ENCODE results near the gene NAV2.
A peak's percentile ranks its signal among the peaks of the same experiment; 100 is the strongest.

NAV2 gene

GRCh38 chr11:19977941-19978340, 265.3 kb downstream of the NAV2 start:
- TF ChIP-seq, protein P1, sequence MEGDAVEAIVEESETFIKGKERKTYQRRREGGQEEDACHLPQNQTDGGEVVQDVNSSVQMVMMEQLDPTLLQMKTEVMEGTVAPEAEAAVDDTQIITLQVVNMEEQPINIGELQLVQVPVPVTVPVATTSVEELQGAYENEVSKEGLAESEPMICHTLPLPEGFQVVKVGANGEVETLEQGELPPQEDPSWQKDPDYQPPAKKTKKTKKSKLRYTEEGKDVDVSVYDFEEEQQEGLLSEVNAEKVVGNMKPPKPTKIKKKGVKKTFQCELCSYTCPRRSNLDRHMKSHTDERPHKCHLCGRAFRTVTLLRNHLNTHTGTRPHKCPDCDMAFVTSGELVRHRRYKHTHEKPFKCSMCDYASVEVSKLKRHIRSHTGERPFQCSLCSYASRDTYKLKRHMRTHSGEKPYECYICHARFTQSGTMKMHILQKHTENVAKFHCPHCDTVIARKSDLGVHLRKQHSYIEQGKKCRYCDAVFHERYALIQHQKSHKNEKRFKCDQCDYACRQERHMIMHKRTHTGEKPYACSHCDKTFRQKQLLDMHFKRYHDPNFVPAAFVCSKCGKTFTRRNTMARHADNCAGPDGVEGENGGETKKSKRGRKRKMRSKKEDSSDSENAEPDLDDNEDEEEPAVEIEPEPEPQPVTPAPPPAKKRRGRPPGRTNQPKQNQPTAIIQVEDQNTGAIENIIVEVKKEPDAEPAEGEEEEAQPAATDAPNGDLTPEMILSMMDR (IDR thresholded peaks at IDR 0.05; ENCODE audit: low read depth, low read length, missing control alignments): no peak
- in situ Hi-C loops (cut with HindIII; ENCODE audit: low pct_ligation_motif_present, low sequenced_read_pairs): no loop called here

DNA sequence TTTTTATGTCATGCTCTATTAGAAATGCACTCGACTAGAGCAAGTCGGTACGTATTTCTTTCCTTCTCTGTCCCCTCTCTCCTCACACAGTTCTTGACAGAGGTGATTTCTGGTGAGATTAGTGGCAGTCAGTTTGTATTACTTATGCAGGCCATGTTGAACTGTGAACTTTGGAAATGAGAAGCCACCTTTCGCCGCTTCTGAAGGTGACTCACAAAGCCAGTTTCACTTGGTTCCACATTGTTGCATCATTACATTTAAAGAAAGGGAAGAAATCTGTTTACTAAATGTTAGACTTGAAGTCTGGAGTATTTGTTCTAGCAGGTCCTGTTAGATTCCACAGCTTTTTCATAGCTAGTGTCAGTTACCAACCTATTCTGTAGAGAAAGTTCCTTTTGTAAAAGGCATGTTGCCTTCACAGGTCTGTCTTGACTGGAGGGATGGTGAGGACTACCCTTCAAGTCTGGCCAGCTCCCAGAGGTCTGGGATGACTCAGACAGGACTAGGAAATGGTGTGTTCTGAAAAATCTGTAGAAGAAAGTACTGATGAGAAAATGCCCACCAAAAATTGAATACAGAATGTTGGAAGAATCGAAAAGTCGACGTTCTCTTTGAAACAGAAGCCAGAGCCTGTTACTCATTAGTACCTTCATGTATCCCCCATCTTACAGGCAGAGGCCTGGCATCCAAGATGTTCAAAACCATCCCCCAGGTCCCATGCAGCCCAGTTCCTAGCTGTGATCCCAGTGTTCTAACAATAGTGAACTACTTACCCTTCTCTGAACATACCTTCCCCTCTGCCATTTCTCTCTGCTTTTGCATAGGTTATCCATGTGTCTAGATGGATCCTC, 266.3 kb downstream of the NAV2 start:
- peak; percentile 84 for DNase-seq
- in situ Hi-C loops (cut with HindIII; ENCODE audit: low pct_ligation_motif_present, low sequenced_read_pairs): no loop called here
- peak overlapping the region; percentile 79 for H3K27ac ChIP-seq
- H3K4me3 ChIP-seq (ENCODE audit: low read depth, low read length): no peak overlapping the region
- no peaks in the 10 kb centered on the region for H3K36me3 ChIP-seq (replicated peaks)
- TF ChIP-seq, protein P1 (IDR thresholded peaks at IDR 0.05; ENCODE audit: low read depth, low read length, missing control alignments): no peak
- no peaks in the 10 kb centered on the region for H3K27me3 ChIP-seq (replicated peaks)

More at GRCh38 chr11:19977941-19978340, 265.3 kb downstream of the NAV2 start:
- DNase-seq: no peak
- Histone ChIP-seq H3K27me3 (replicated peaks) (no peaks in the 10 kb centered on the region), H3K4me3 (ENCODE audit: low read depth, low read length) (no peak overlapping the region), H3K36me3 (replicated peaks) (no peaks in the 10 kb centered on the region), H3K27ac (no peak overlapping the region)

GRCh38 chr11:19979519-19979845, 266.8 kb downstream of the NAV2 start:
- H3K27ac ChIP-seq: peak overlapping the region; percentile 79
- no peaks in the 10 kb centered on the region for H3K27me3 ChIP-seq (replicated peaks)
- no peak overlapping the region for H3K4me3 ChIP-seq (ENCODE audit: low read depth, low read length)
- DNase-seq: no peak
- in situ Hi-C loops (cut with HindIII; ENCODE audit: low pct_ligation_motif_present, low sequenced_read_pairs): no loop called here
- no peaks in the 10 kb centered on the region for H3K36me3 ChIP-seq (replicated peaks)
- TF ChIP-seq, protein P1 (IDR thresholded peaks at IDR 0.05; ENCODE audit: low read depth, low read length, missing control alignments): no peak

GRCh38 chr11:19980388-19980787, 267.8 kb downstream of the NAV2 start:
- in situ Hi-C loops (cut with HindIII; ENCODE audit: low pct_ligation_motif_present, low sequenced_read_pairs): no loop called here
- no peak overlapping the region for H3K4me3 ChIP-seq (ENCODE audit: low read depth, low read length)
- H3K36me3 ChIP-seq (replicated peaks): peaks cover 4% of the 10 kb centered on the region
- TF ChIP-seq, protein P1 (IDR thresholded peaks at IDR 0.05; ENCODE audit: low read depth, low read length, missing control alignments): no peak
- H3K27me3 ChIP-seq (replicated peaks): no peaks in the 10 kb centered on the region
- H3K27ac ChIP-seq: no peak overlapping the region
- no peak for DNase-seq

GRCh38 chr11:19980957-19981669, 268.5 kb downstream of the NAV2 start:
- peak; percentile 69 for DNase-seq
- TF ChIP-seq, protein P1 (IDR thresholded peaks at IDR 0.05; ENCODE audit: low read depth, low read length, missing control alignments): no peak
- no peaks in the 10 kb centered on the region for H3K27me3 ChIP-seq (replicated peaks)
- peak overlapping the region; percentile 54 for H3K27ac ChIP-seq
- H3K36me3 ChIP-seq (replicated peaks): peaks cover 4% of the 10 kb centered on the region
- in situ Hi-C loops (cut with HindIII; ENCODE audit: low pct_ligation_motif_present, low sequenced_read_pairs): no loop called here
- H3K4me3 ChIP-seq (ENCODE audit: low read depth, low read length): no peak overlapping the region
